Measurements from ENCODE around the gene NCOA1.
A peak's percentile ranks its signal among the peaks of the same experiment; 100 is the strongest.
"Not testable (repeated sequence)": the region's sequence is repeated elsewhere in the genome, so short reads cannot be mapped to it uniquely, and the experiment has no call there.

NCOA1 gene

GRCh38 chr2:24490690-24491541 lies at the start of gene NCOA1:
NCOA1 (plus strand) TSS chr2:24491254; CDS start chr2:24658678, 167,424 bp downstream.
- DNase-seq, result peak; percentile 89 to 93 (median 91)

- no peak for DNase-seq
Observed at GRCh38 chr2:24448797-24449196, 42.3 kb upstream of the NCOA1 start.

GRCh38 chr2:24449344-24449743 lies 41.7 kb upstream of the NCOA1 start:
- no peak for DNase-seq

- no peak for DNase-seq
Observed at GRCh38 chr2:24451805-24452501, 39.1 kb upstream of the NCOA1 start.

GRCh38 chr2:24452502-24452885 lies 38.6 kb upstream of the NCOA1 start:
- DNase-seq, result no peak

GRCh38 chr2:24453379-24454073 lies 37.5 kb upstream of the NCOA1 start:
- no peak for DNase-seq

GRCh38 chr2:24454294-24454693 lies 36.8 kb upstream of the NCOA1 start:
- no peak for DNase-seq

GRCh38 chr2:24456599-24457556 lies 34.2 kb upstream of the NCOA1 start:
- DNase-seq, result no peak

- DNase-seq, result no peak
Observed at GRCh38 chr2:24457696-24458386, 33.2 kb upstream of the NCOA1 start.

- peak in 1 of 3 experiments; percentile 43 for DNase-seq
Observed at GRCh38 chr2:24459224-24460161, 31.6 kb upstream of the NCOA1 start.

GRCh38 chr2:24461685-24462084 lies 29.4 kb upstream of the NCOA1 start:
- DNase-seq, result no peak

- DNase-seq, result no peak
Observed at GRCh38 chr2:24463271-24463670, 27.8 kb upstream of the NCOA1 start.

- DNase-seq, result no peak
Observed at GRCh38 chr2:24466871-24467870, 23.9 kb upstream of the NCOA1 start.

GRCh38 chr2:24468453-24468852 lies 22.6 kb upstream of the NCOA1 start:
- DNase-seq, result not testable (repeated sequence)

- DNase-seq, result no peak
Observed at GRCh38 chr2:24469148-24469650, 21.9 kb upstream of the NCOA1 start.

GRCh38 chr2:24471662-24472061 lies 19.4 kb upstream of the NCOA1 start:
- DNase-seq, result no peak

- no peak for DNase-seq
Observed at GRCh38 chr2:24472416-24472815, 18.6 kb upstream of the NCOA1 start.

- DNase-seq, result no peak
Observed at GRCh38 chr2:24473626-24474025, 17.4 kb upstream of the NCOA1 start.

- no peak for DNase-seq
Observed at GRCh38 chr2:24474053-24474452, 17.0 kb upstream of the NCOA1 start.

Data from NCI-H1417 (cell line).